Activated CD4-positive, alpha-beta memory T cell treated with anti-CD3 and anti-CD28 coated beads, Interleukin-2, amount 10 ng/mL, durations not matched to agents 7 days and 5 days (primary cell): ENCODE measurements around the gene XYLB. TPM values are rescaled to one million over a fixed set of nuclear protein-coding genes. Genes with fewer than 3 reads are reported as not detected.

ENCODE experiments used
- CTCF ChIA-PET: fragments of 350-600 bp; sonication (Branson Sonifier 250); formaldehyde crosslinking; loops from one replicate; lab custom pipeline; 2021; ENCODE audit warnings: antibody characterized with exemption, inconsistent platforms; lab: Charles Lee
- POLR2A ChIA-PET: fragments of 350-600 bp; sonication (Branson Sonifier 250); formaldehyde crosslinking; loops from one replicate; lab custom pipeline; 2021; ENCODE audit warnings: antibody characterized with exemption; lab: Charles Lee
- DNase-seq: peaks from one replicate; pipeline ENCODE4 v3.0.0-alpha.2; 2020
- H3K27ac Mint-ChIP-seq: one replicate; pipeline ENCODE4 v1.8.0; 2021; ENCODE audit warnings: mild to moderate bottlenecking, mixed read lengths
- H3K27me3 Mint-ChIP-seq: one replicate; pipeline ENCODE4 v1.8.0; 2021; ENCODE audit warnings: mixed read lengths
- H3K36me3 Mint-ChIP-seq: one replicate; pipeline ENCODE4 v1.8.0; 2021; ENCODE audit warnings: low read depth, mixed read lengths
- H3K4me1 Mint-ChIP-seq: one replicate; pipeline ENCODE4 v1.8.0; 2021; ENCODE audit warnings: mixed read lengths
- H3K4me3 Mint-ChIP-seq: one replicate; pipeline ENCODE4 v1.8.0; 2021; ENCODE audit warnings: mild to moderate bottlenecking, mixed read lengths
- H3K9me3 Mint-ChIP-seq: one replicate; pipeline ENCODE4 v1.8.0; 2021; ENCODE audit warnings: mixed read lengths
- total RNA-seq, 2 experiments: library from RNA; stranded (reverse); gene quantifications; one replicate each; pipeline ENCODE4 v1.2.3, GENCODE V29; 2021

The XYLB gene
- total RNA-seq, 2 experiments from 2014 or later, result 3.1 to 3.2 TPM

DNA sequence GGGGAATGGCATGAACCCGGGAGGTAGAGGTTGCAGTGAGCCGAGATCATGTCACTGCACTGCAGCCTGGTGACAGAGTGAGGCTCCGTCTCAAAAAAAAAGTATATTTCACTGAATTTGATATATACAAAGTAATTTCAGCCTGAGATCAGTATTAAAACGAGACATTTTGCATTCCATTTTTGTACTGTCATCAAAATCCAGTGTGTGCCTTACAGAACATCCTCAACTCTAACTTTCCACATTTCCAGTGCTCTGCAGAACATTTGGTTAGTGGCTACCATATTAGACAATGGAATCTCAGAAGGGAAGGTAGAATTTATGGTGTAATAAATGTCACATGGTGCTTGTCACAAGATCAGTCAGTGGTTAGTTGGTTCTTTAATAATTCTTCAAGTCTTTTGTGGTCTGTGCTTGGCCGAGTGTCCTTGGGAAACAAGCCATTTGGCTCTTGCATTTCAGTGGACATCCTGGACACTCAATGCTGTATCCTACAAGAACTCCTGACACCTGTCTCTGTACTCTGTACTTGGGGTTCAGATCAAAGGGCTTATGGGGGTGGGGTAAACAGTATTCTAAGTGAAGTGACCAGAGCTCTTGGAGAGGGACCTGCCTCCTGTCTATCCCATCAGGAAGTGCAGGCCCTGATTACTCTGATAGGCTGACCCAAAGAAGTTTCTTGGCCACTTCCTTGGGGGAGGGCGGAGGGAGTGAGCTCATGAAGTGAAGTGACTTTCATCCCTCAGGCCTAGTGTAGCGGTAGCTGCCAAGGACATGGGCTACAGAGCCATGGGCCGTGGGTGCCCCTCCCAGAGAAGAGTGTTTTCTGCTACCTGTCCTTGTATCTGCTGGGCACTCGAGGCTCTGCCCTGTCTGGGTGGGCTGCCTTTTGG, 110.8 kb downstream of the XYLB start:
- peaks cover 2% of the 10 kb centered on the region for H3K36me3 Mint-ChIP-seq
- no peaks in the 10 kb centered on the region for H3K9me3 Mint-ChIP-seq
- H3K27ac Mint-ChIP-seq, result no peak overlapping the region
- CTCF ChIA-PET, result interaction anchor here (0.9 to 1.8 kb wide), 2 partner anchors 14 to 111 kb away, joined by 3 to 5 read pairs; partner anchors contain the start of gene XYLB
- POLR2A ChIA-PET, result no interaction called here
- H3K4me3 Mint-ChIP-seq, result no peak overlapping the region
- peaks cover 10% of the 10 kb centered on the region for H3K27me3 Mint-ChIP-seq
- H3K4me1 Mint-ChIP-seq, result peaks cover 13% of the 10 kb centered on the region
- no peak for DNase-seq

DNA sequence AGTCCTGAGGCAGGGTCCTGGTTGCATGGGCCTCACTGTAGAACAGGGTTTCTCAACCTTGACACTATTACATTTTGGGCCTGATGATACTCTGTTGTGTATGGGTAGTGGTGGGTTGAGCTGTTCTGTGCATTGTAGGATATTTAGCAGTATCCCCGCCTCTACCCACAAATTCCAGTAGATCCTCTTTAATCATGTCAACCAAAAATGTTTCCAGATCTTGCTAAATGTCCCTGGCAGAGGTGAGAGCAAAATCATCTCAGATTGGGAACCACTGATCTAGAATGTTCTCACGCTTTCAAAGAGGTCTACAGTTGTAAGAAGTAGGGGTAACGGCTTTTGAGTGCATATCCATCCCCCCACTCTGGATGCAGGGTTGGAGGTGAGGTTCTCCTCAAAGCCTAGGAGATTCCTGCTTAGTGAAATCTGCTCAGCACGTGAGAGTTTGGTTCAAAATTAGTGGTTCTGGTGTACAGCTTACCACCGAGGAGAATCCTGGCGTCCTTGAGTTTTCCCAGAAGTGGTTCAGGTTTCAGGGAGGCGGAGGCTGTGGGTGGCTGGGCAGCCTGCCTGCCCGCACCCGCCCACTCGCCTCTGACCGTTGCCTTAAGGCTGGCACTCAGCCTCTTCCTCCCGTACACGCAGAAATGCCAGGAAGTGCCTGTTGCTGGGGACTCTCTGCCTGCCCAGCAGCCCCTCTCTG, 112.4 kb downstream of the XYLB start:
- H3K36me3 Mint-ChIP-seq, result peaks cover 2% of the 10 kb centered on the region
- DNase-seq, result no peak
- H3K9me3 Mint-ChIP-seq, result no peaks in the 10 kb centered on the region
- H3K4me3 Mint-ChIP-seq, result no peak overlapping the region
- H3K27ac Mint-ChIP-seq, result no peak overlapping the region
- POLR2A ChIA-PET, result no interaction called here
- CTCF ChIA-PET, result interaction anchor here (0.6 to 1.8 kb wide), 2 partner anchors 38 to 112 kb away, joined by 3 to 5 read pairs; partner anchors contain the start of gene XYLB
- H3K27me3 Mint-ChIP-seq, result peaks cover 6% of the 10 kb centered on the region
- peaks cover 6% of the 10 kb centered on the region for H3K4me1 Mint-ChIP-seq

DNA sequence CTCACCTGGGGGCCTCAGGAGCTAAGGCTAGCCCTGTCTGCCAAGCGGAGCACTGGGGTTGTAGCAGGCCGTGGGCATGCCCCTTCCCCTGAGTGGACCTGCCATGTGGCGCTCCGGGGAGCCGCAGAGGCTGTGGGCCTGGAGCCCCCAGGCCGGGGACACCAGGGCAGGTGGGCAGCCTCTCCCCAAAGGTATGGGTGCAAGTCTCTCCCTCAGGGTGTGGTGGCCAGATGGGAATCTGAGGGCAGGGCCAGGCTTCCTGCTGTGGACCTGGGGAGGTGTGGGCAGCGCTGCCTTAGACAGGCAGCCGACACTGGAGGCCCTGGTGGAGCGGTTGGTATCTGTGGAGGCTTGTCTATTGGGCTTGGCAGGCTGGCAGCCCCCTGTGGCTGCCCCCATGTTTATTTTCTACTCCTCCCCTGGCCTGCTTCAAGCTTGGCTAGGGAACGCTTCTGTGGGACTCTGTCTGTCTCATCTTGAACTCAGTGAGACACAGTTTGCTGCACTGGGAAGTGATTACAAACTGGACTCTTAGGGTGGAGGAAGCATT, 113.0 kb downstream of the XYLB start:
- Mint-ChIP-seq H3K27ac (no peak overlapping the region), H3K4me3 (no peak overlapping the region), H3K36me3 (no peaks in the 10 kb centered on the region), H3K9me3 (no peaks in the 10 kb centered on the region), H3K27me3 (peaks cover 4% of the 10 kb centered on the region), H3K4me1 (peaks cover 4% of the 10 kb centered on the region)
- POLR2A ChIA-PET, result no interaction called here
- CTCF ChIA-PET, result interaction anchor here (0.6 kb wide), 1 partner anchor 37 kb away, joined by 3 read pairs; no protein-coding TSS in a partner anchor
- no peak for DNase-seq

DNA sequence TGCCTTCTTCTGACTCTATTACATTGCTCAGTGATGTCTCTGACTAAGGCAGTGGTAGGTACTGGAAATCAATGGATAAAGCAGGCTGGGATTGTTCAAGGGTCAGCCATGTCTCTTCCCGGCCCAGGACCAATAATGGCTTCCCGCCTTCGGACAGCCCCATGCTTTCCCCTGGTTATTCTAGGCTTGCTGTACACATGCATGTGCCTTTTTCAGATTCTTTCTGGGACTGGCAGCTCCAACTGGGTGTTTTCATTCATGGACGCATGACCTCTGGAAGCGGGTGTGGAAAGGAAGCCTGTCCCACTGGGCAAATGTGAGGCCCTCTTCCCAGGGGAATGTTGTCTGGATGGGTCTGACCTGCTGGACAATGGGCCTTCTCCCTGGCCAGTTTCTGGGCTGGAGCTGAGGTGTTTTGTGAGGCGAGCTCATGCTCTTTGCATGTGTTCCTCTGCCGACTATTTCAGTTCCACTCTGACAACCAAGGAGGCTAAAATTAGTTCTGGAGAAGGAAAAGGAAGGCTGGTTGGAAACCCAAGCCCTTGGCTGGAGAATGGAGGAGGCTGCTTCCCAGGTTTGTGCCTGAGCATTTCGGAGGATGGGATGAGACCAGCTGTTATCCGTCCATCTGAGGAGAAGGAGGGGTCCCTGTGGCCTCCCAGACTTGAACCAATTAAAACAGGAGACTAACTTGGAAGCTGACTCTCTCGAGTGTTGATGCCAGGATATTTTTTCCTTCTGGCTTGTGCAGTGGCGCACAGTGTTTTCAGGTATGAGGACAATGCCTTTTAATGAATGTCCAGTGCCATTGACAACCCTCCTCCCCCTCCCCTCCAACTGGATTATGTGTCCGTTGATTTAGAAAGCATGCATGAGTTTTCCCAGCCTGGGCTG, 114.0 kb downstream of the XYLB start:
- peaks cover under 1% of the 10 kb centered on the region for H3K4me1 Mint-ChIP-seq
- ChIA-PET POLR2A (no interaction called here), CTCF (no interaction called here)
- H3K27me3 Mint-ChIP-seq, result peaks cover under 1% of the 10 kb centered on the region
- H3K27ac Mint-ChIP-seq, result no peak overlapping the region
- H3K4me3 Mint-ChIP-seq, result no peak overlapping the region
- H3K9me3 Mint-ChIP-seq, result peaks cover 3% of the 10 kb centered on the region
- no peaks in the 10 kb centered on the region for H3K36me3 Mint-ChIP-seq
- DNase-seq, result no peak

Other genes with a start within 250 kb of the XYLB start
- gene ACAA1, start 209.7 kb upstream of the XYLB start, total RNA-seq, result 10 to 100 TPM; 76.8 to 77.5 TPM
- gene MYD88, start 208.1 kb upstream of the XYLB start, total RNA-seq, result 10 to 100 TPM; 87.9 to 91.3 TPM
- 10 to 100 TPM; 67.5 to 71.3 TPM for gene OXSR1, start 181.2 kb upstream of the XYLB start, total RNA-seq
- gene SLC22A13, start 81.0 kb upstream of the XYLB start, total RNA-seq, result under 1 TPM; 0.25 to 0.28 TPM
- gene SLC22A14, start 64.5 kb upstream of the XYLB start, total RNA-seq, result not detected
- 1 to 10 TPM; 7.0 to 7.6 TPM for gene ACVR2B, start 107.1 kb downstream of the XYLB start, total RNA-seq
- gene EXOG, start 149.6 kb downstream of the XYLB start, total RNA-seq, result 10 to 100 TPM; 17.8 to 19.0 TPM